GM19023 (cell line): ENCODE results near the gene HP1BP3.
"Not testable (repeated sequence)": the region's sequence is repeated elsewhere in the genome, so short reads cannot be mapped to it uniquely, and the experiment has no call there.

Source experiments
- ATAC-seq: cut with Tn5 transposase; IDR thresholded peaks from one replicate; pipeline ENCODE4 v1.9.1; 2021; ENCODE audit warnings: mild to moderate bottlenecking, moderate library complexity; ENCODE audit not compliant: unreplicated experiment

Gene HP1BP3

DNA sequence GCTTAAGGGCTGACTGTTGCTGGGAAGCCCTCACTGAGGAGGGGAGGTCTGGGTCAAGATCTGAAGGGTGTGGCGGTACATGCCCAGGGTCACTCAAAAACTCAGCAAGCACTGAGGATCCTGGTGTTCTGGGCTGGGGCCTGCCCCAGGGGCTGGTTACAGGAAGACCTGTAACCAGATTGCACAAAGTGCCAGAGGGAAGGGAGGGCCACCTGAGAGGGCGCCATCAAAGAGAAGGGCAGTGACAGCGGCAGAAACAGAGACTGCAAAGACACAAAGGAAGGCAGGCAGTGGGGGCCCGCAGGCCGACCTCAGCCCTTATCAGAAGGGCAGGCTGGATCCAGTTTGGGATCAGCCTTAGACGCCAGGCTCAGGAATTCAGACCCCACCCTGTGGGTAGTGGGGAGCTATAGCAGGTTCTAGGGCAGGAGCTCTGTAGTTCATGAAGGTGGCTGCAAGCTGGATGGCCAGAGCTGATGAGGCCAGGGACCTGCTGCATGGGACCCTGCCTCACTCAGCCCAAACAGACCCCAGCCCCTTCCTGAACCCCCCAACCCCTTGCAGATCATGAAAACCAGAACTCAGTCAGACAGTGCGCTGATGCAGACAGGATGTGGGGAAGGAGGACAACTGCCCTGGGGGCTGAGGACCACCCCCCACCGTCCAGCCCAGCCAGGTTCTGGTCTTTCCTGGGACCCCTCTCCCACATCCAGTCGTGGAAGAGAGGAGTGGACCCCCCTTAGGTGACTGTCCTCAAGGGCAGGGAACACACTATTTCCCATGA, 58.5 kb downstream of the HP1BP3 start:
- no peak for ATAC-seq

GRCh38 chr1:20727746-20728316, 59.3 kb downstream of the HP1BP3 start:
- ATAC-seq = no peak

- no peak for ATAC-seq
Measured at GRCh38 chr1:20726932-20727745, 60.0 kb downstream of the HP1BP3 start.

GRCh38 chr1:20726118-20726911, 60.8 kb downstream of the HP1BP3 start:
- ATAC-seq = no peak

DNA sequence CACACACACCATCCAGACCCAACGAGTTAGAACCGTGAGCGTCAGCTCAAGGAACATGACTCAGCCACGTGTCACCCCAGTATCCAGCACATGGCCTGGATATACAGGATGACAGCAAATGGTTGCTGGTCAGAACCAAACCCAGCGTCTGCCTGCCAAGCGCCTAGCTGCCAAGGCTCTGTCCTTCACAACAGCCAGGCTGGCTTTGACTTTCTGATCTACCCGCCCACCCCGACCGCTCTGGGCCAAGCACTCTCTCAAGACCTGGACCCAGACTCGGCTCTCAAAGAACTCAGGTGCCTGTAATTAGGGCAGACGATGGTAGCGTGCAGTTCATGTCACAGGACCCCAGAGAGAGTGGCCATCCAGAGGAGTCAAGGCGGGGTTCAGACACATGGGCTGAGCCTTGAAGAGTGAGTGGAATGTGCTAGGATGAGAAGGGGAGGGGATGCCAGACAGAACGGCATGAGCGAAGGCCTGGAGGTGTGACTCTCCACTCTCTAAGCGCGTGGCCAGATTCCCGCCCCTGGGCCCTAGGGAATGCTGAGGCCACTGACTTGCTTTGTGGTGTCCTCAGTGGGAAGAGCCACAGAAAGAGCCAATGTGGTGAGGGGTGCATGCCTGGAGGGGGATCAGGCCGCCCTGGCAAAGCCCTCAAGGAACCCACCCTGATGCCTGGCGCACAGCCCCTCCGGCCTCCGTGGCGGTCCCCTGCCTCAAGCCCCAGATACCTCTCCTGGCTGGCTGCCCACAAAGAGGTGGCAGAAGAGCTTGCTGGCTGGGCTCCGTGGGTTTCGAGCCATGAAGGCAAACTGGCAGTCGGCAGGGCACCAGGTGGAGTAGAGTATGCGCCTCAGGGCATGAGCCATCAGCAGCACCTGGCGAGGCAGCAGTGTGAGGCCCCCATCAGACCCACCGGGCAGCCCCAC, 61.7 kb downstream of the HP1BP3 start:
- ATAC-seq = no peak

DNA sequence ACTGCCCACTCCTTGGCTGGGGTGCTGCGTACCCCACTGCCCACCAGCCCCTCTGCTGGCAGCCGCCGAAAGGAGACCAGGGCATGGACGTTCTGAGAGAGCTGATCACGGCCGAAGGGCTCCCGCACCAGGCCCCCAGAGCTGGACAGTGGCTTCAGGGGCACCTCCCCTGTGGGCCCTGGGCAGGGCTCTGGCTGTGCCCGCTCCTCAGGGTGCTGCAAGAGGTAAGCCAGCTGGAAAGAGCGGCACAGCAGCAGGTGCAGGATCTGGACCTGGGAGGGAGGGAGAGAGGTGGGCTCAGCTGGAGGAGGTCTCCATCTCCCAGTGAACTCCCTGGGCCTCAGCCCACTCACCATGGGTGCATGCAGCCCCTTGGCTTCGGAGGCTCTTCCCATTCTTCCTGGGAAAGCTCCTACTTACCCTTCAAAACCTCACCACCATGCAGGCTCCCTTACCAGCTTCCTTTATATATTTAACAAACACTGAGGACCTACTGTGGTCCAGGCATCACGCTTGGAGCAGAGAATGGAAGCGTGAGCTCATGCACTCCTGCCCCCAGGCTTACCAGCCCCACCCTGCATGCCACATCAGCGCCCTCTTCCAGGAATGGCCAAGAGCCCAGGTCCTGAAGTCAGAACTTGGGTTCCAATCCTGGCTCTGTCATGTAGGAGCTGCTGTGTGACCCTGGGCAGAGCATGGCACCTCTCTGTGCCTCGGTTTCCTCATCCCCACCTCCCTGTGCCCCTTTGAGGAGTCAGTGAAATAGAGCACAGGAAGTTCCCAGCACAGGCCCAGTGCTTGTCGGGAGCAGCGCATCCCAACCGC, 62.5 kb downstream of the HP1BP3 start:
- ATAC-seq = no peak

DNA sequence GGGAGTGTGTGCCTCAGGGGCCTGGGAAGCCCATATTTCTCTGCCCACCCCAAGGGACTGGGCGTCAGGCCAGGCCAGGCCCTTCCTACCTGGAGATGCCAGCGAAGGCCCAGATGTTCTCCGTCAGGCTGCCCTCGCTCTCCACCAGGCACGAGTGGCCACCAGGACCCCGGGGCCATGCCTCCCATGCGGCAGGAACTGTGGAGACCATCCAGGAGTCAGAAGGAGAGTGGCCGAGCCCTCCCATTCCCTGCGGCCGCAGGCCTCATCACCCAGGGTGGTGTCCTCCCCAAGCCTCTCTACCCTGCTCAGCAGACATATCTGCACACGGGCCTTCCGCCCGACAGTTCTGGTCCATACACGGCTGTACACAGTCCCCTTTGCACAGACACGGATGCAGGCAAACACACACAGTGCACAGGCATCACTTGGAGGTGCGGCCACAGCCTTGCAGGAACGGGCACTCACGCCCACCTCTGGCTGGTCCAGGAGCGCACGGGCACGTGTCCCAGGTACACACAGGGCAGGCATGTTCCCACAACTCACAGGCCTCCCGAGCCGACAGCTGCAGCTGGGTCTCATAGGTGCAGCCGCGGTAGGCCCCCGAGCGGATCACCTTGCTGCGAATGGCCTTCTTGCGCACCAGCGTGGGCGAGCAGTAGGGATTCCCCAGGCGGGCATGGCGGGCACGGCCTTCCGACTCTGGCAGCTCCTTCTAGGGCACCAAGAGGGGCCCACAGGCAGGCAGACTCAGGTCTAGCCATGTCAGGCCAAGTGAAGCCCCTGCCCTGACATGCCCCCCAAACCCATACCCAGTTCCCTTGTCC, 63.4 kb downstream of the HP1BP3 start:
- ATAC-seq = no peak

DNA sequence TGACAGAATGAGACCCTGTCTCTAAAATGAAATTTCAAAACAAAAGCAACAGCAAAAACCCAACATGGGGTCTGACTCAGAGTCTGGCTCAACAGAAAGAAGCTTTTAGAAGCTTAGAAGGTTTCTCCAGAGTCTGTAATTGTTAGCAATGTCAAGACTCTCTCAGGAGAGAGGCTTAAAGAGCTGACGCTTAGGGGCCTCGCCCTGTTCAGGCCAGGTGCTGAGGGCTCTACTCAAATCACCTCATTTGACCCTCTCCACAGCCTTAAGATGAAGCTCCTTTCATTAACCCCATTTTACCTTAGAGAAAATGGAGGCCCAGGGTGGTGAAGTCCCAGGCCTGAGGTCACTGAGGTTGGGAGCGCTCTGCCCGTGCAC, 64.0 kb downstream of the HP1BP3 start:
- no peak for ATAC-seq

- ATAC-seq = no peak
Measured at GRCh38 chr1:20721117-20722061, 65.7 kb downstream of the HP1BP3 start.

- ATAC-seq = no peak
Measured at GRCh38 chr1:20720631-20721091, 66.4 kb downstream of the HP1BP3 start.

DNA sequence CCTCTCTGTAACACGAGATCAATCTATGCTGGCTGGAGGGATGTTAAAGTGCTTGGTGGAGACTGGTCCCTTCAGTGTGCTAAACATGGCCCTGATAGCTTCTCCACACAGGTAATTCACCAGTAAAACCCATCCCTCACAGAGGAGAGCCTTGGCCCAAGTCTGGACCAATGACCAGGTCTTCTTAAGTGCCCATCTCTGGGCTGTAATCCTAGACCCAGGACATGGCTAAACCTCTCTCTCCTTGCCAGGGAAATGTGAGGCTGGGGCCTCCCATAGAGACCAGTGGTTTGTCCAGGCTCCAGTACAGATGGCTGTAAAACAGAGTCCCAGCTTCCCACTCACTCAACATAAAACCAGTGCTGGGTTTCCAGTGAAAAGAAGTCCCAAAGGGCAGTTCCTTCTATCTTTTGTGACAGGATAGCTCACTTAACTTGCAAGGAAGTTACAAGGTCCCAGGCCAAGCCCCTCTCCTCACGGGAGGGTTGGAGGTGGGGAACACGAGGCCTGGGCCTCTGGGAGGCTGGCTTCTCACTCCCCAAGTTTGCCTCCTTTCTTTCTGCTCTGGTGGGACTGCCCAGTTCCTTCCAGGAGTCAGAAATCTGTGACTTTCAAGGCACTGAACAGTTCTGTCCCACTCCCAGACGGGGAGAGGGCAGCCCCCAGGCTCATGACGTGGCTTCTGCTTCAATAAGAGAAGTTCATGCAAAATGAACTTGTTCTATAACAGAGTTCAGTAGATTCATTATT, 67.1 kb downstream of the HP1BP3 start:
- no peak for ATAC-seq

- ATAC-seq = no peak
Measured at GRCh38 chr1:20719261-20719660, 67.8 kb downstream of the HP1BP3 start.

GRCh38 chr1:20718343-20718882, 68.7 kb downstream of the HP1BP3 start:
- not testable (repeated sequence) for ATAC-seq

- ATAC-seq = no peak
Measured at GRCh38 chr1:20717452-20718342, 69.4 kb downstream of the HP1BP3 start, which contains the start of gene KIF17. KIF17 (minus strand) TSS chr1:20718007; CDS start chr1:20717706, 301 bp downstream.

DNA sequence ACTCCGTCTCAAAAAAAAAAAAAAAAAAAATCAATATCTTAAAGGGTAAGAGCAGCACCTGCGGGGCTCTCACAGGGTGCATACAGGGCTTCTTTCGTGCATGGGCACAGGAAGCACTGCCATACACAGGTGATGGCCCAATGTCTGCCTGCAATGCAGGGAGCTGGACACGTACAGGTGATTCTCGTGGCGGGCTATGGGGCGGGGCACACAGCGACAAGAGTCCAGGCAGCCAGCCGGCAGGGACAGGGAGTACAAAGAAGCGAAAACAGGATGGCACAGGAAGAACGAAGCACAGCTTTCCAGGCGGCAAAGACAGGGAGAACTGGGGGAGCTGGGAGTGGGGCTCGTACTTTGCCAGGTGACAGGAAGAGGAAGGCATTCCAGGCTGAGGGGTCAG, 70.9 kb downstream of the HP1BP3 start:
- ATAC-seq = no peak
